ENCODE results near the gene LAMA3. TPM values are rescaled to one million over a fixed set of nuclear protein-coding genes. Genes with fewer than 3 reads are reported as not detected.

LAMA3 gene
- total RNA-seq, 4 donors from 2014 or later = 16.9 to 57.5 (median 48.3) TPM

- DNase-seq (ENCODE audit: low spot score) (no peak), ATAC-seq (ENCODE audit: low FRiP score) (no peak)
- TF ChIP-seq CTCF (IDR thresholded peaks at IDR 0.05) = no peak
These were observed 301.5 kb downstream of the LAMA3 start for GRCh38 chr18:23990474-23991410.

GRCh38 chr18:23992089-23992940, 303.1 kb downstream of the LAMA3 start:
- peak; percentile 85 for ATAC-seq (ENCODE audit: low FRiP score)
- no peak for TF ChIP-seq CTCF (IDR thresholded peaks at IDR 0.05)

DNA sequence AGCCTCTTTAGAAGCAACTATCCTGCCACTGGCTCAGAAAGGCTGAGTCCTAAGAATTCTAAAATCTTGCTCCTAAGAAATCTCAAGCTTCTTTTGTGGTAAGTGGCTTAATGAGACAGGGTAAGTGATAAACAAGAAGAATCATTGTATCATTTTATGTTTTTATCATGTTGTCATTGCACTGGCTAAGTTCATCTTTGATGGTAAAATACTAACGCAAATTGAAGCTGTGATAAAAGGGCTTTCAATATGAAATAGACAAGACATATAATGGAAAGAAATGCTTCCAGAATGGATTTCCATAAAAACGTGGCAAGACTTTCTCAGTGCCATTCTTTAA, 303.7 kb downstream of the LAMA3 start:
- DNase-seq (ENCODE audit: low spot score) (no peak), ATAC-seq (ENCODE audit: low FRiP score) (no peak)
- no peak for TF ChIP-seq CTCF (IDR thresholded peaks at IDR 0.05)

More at GRCh38 chr18:23992089-23992940, 303.1 kb downstream of the LAMA3 start:
- DNase-seq (ENCODE audit: low spot score) = no peak

DNA sequence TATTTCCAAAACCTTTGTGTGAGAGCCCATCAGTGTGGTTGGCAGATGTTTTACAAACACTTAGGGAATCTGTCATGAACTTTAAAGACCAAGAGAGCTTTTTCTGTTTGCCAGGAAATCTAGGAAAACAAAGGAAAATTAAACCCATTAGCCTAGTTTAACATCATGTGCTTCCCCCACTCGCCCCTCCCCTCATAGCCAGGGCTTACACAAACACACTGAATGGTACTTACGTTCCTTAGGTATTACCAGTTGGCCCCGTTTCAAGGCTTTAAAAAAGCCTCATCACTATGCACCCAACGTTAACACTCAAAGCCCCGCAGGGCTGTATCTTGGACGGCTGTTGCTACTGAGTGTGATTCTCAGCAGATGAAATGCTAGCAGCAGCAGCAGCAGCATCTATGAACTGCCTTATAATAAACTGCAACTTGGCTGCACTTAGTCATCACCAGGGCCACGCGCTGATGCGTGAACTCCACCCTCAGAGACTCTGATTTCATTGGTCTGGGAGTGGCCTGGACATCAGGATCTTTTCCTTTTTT, 305.2 kb downstream of the LAMA3 start:
- ATAC-seq (ENCODE audit: low FRiP score) = peak; percentile 90
- no peak for TF ChIP-seq CTCF (IDR thresholded peaks at IDR 0.05)
- DNase-seq (ENCODE audit: low spot score) = no peak

GRCh38 chr18:23995180-23995579, 305.9 kb downstream of the LAMA3 start:
- ATAC-seq (ENCODE audit: low FRiP score) = no peak
- no peak for TF ChIP-seq CTCF (IDR thresholded peaks at IDR 0.05)
- no peak for DNase-seq (ENCODE audit: low spot score)

DNA sequence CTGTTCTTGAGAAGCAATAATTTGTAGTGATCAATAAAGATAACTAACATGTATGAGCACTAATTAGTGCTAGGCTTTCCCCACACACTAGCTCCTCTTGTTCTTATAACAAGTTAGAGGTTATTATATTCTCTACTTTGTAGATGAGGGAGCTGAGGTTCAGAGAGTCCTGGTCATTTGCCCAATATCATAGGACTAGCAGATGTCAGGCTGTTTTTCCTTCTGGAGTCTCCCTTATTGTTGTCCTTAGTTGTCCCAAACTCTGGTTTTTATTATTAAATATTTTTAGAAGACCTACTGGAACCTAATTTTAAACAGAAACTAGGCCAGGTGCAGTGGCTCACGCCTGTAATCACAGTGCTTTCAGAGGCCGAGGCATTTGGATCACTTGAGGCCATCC, 308.8 kb downstream of the LAMA3 start:
- TF ChIP-seq CTCF (IDR thresholded peaks at IDR 0.05) = no peak
- DNase-seq (ENCODE audit: low spot score) = no peak
- ATAC-seq (ENCODE audit: low FRiP score) = no peak

Measured in omental fat pad (tissue), 4 donors.